HG02571 (cell line): ENCODE results near the gene CEP295NL.
"Not testable (repeated sequence)": the region's sequence is repeated elsewhere in the genome, so short reads cannot be mapped to it uniquely, and the experiment has no call there.

Experiments used
- ATAC-seq: cut with Tn5 transposase; IDR thresholded peaks from one replicate; pipeline ENCODE4 v1.9.1; 2021; ENCODE audit warnings: mild to moderate bottlenecking, moderate library complexity; ENCODE audit not compliant: unreplicated experiment

CEP295NL gene

GRCh38 chr17:78891406-78892061 lies 11.5 kb downstream of the CEP295NL start:
- no peak for ATAC-seq

- ATAC-seq: no peak
Measured at GRCh38 chr17:78890498-78890897, 12.5 kb downstream of the CEP295NL start.

- ATAC-seq: not testable (repeated sequence)
Measured at GRCh38 chr17:78890096-78890495, 12.9 kb downstream of the CEP295NL start.

GRCh38 chr17:78889531-78889930 lies 13.5 kb downstream of the CEP295NL start:
- ATAC-seq: no peak

DNA sequence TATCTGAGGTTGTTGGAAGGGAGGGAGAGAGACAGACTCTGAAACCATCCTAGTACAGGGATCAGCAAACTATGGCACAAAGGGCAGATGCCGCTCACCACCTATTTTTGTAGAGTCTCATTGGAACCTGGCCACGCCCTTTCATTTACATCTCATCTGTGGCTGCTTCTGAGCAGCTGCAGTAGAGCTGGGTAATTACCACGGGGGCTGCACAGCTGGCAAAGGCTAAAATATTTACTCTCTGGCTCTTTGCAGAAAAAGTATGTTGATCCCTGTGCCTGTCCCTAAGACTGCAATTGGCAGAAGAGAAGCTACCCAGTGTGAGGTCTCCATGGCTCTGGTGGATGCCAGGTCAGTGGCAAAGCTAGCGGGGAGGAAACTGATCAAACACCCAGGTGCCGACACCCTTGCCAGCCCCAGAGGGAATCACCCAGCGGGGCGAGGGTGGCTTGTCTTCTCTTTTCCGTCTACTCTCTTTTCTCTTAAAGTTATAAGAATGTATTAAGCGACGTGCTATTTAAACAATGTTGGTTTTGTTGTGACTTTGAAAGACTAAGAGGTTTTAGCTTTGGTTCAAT lies 14.0 kb downstream of the CEP295NL start:
- ATAC-seq: no peak

DNA sequence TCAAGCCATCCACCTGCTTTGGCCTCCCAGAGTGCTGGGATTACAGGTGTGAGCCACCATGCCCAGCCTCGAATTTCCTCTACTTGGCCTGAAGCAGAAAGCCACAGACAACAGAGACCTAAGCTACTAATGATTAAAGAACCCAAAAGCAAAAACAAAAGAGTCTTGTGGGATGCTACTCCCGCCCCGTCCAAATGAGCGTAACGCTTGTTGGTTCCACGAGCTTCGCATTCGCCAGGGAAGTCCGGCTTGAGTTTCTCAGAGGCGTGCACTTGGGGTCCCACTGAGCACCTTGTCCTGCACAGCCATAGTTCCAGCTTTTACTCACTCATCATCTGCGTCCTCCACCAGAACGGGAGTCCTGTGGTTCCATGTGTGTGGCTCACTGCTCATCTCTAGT lies 16.0 kb downstream of the CEP295NL start:
- no peak for ATAC-seq

DNA sequence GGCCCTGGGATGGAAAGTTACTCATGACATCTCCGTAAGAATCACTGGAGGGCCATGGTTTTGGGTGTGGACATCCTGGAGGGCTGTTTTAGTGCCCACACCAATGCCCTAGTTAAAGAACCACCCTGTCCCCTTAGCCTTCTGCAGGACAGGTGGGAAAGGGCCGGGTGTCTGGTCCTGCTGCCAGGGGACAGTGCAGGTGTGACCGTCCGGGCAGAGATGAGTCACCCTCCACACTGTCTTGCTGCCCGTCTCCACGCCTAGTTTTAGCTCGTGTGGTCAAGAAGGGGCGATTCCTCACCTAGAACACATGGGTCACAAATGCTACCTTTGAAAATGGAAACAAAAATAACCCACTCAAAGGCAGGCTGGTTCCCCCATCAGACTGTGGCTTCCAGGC lies 17.0 kb downstream of the CEP295NL start:
- no peak for ATAC-seq

DNA sequence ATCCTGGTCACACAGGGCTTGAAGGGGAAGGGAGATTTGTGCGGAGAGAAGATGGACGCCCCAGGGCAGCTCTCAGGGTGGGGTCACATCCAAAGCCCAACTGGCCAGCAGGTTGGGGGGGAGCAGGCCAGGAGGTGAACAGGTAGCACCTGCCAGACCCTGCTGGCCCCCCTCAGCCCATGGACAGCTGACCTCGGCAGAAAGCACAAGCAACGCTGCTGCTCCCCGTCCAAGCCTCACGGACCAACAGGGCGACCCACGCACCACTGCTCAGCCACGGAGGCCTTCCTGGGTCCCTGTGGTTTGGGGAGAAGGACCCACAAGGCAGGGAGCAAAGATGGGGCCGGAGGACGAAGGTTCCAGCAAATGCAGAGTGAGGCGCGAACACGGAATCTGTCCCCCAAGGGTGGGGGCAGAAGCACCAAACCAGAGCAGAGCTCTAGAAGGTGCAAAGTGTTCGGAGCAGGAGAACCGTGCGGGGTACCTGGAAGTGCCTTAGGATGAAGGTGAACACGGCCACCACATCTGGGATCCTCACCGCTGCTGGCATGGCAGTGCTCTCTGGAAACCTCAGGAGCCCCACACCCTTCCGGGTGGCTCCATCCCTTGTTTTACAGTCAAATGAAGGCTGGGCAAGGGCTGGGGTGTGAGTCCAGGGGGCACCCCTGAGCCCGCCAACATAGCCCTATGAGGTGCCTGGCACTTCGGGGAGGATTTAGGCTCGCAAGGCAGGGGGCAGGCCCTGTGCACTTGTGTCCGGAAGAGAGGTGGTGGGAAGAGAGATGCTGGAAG lies 17.9 kb downstream of the CEP295NL start:
- ATAC-seq: no peak

- no peak for ATAC-seq
Measured at GRCh38 chr17:78884148-78884825, 18.7 kb downstream of the CEP295NL start.

- no peak for ATAC-seq
Measured at GRCh38 chr17:78883533-78884131, 19.4 kb downstream of the CEP295NL start.

DNA sequence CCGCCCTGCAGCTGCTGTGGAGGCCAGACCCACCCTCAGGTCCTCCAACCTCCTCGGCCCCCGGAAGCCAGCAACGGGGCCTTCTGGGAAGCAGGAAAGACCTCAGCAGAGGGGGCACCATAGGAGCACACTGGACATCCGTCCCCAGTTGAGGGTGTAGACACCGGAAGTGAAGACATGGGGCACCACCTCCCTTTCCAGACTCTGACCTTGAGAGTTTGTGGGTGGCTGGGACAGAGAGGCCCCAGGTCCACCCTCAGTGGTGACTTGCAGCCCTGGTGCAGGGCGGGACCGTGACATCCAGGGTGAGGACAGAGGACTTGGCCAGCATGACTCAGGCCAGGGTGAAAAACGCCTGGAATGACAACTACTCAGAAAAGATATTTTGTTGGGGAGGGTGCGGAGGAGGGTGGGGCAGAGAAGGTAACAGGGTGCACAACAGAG lies 19.9 kb downstream of the CEP295NL start:
- ATAC-seq: no peak

DNA sequence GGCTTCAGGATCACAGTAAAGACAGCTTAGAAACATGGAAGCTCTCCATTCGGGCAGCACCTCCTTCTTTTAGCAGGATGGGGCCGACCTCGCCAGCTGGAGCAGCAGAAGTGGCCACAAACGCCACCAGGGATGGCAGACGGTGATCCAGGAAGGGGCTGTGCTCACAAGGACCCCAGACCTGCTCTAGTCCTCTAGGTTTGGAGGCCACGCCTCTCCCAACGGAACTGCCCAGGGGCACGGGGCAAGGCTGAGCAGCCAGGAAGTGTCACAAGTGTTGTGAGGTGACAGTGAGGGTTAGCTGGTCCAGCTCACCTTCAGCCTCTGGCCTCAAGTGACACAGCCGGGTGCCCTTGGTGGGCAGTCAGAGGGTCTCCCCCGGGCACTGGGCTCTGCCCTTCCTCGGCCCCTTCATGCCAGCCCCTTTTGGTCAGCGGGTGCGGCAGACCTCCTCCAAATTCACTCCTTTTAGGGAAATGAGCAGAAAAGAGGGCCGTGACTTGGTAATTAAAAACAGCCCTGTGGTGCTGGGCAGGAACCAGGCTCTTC lies 20.4 kb downstream of the CEP295NL start:
- ATAC-seq: no peak

- ATAC-seq: no peak
Measured at GRCh38 chr17:78879635-78880186, 23.3 kb downstream of the CEP295NL start.

- no peak for ATAC-seq
Measured at GRCh38 chr17:78878871-78879527, 24.0 kb downstream of the CEP295NL start.

- no peak for ATAC-seq
Measured at GRCh38 chr17:78878261-78878660, 24.7 kb downstream of the CEP295NL start.

DNA sequence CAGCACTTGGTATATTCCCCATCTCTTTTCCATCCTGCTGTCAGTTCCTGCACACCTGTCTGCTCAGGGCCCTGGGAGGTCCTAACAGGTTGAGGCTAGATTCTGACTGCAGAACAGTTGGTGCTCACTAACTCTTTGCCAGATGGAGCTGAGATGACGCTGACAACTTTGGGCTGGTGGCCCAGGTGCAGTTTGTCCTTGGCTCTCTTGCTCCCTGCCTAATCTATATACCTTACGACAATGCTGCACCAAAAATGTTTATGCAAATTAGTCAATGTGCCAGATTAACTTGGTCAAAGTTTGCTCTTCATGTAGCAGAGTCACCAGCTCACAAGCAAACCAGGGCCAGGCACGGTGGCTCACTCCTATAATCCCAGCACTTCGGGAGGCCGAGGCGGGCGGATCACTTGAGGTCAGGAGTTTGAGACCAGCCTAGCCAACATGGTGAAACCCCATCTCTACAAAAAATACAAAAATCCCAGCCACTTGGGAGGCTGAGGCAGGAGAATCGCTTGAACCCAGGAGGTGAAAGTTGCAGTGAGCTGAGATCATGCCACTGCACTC lies 26.0 kb downstream of the CEP295NL start:
- not testable (repeated sequence) for ATAC-seq

DNA sequence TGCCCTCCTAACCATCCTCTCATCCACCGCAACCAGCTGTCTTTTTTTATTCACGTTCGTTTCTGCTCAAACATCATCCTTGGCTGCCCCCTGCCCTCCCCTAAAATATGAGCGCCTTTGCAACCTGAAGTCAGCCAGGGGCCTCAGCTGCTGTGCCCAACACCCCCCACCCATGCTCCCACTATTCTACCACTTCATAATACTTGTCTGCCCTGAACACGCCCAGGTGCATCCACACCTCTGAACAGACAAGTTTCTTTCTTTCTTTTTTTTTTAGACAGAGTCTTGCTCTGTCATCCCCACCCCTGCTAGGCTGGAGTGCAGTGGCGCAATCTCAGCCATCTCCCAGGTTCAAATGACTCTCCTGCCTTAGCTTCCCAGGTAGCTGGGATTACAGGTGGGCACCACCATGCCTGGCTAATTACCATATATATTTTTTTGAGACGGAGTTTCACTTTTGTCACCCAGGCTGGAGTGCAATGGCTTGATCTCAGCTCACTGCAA lies 26.9 kb downstream of the CEP295NL start:
- ATAC-seq: no peak

GRCh38 chr17:78875363-78876093 lies 27.5 kb downstream of the CEP295NL start:
- ATAC-seq: no peak
